Osteoblast (primary cell): ENCODE measurements around the gene NACA. TPM values are rescaled to one million over a fixed set of nuclear protein-coding genes. Genes with fewer than 3 reads are reported as not detected.
"Not testable (repeated sequence)": the region's sequence is repeated elsewhere in the genome, so short reads cannot be mapped to it uniquely, and the experiment has no call there.

Source experiments
- DNase-seq: peaks from one replicate; pipeline ENCODE4 v3.0.0; 2011; ENCODE audit warnings: low spot score, mixed read lengths; ENCODE audit not compliant: insufficient read length; ENCODE audit errors: missing footprints
- H2AFZ ChIP-seq: 2 replicates; pipeline ENCODE4 v1.6.0; 2011; ENCODE audit warnings: mild to moderate bottlenecking, low read length
- H3K27ac ChIP-seq: 2 replicates; pipeline ENCODE4 v1.5.1; 2011; ENCODE audit warnings: mild to moderate bottlenecking, low read depth, low read length, moderate library complexity
- H3K27me3 ChIP-seq: 2 replicates; pipeline ENCODE4 v1.6.0; 2012; ENCODE audit warnings: mild to moderate bottlenecking, control low read depth, inconsistent platforms, low read length, moderate library complexity; ENCODE audit not compliant: insufficient read depth
- H3K36me3 ChIP-seq: 2 replicates; pipeline ENCODE4 v1.5.1; 2011; ENCODE audit warnings: mild to moderate bottlenecking, low read length, control low read depth, moderate library complexity; ENCODE audit not compliant: insufficient read depth
- H3K4me1 ChIP-seq: 2 replicates; pipeline ENCODE4 v1.5.1; 2011; ENCODE audit warnings: mild to moderate bottlenecking, low read length, control low read depth, moderate library complexity; ENCODE audit not compliant: insufficient read depth
- H3K4me2 ChIP-seq: 2 replicates; pipeline ENCODE4 v1.6.0; 2011; ENCODE audit warnings: mild to moderate bottlenecking, low read length; ENCODE audit not compliant: insufficient read depth
- H3K4me3 ChIP-seq: fragments of 200-600 bp; sonication (generic); 3 replicates; pipeline ENCODE4 v1.5.1; 2012; ENCODE audit warnings: mild to moderate bottlenecking, low read length, inconsistent platforms; ENCODE audit not compliant: insufficient read depth
- H3K79me2 ChIP-seq: 2 replicates; pipeline ENCODE4 v1.6.0; 2012; ENCODE audit warnings: mild to moderate bottlenecking, low read length, control low read depth, inconsistent platforms; ENCODE audit not compliant: insufficient read depth
- H3K9me3 ChIP-seq: 2 replicates; pipeline ENCODE4 v1.5.1; 2011; ENCODE audit warnings: low read depth, low read length, control low read depth
- H4K20me1 ChIP-seq: 2 replicates; pipeline ENCODE4 v1.6.0; 2012; ENCODE audit warnings: mild to moderate bottlenecking, low read length, control low read depth; ENCODE audit not compliant: insufficient read depth
- total RNA-seq: library from RNA; depleted of rRNA; stranded (reverse); fragments of >200 nt; gene quantifications from 2 replicates; pipeline ENCODE4 v1.2.3, GENCODE V29; 2012
- TF ChIP-seq, protein P1 (sequence below): IDR thresholded peaks from 2 replicates; pipeline ENCODE4 v1.5.1; 2011; ENCODE audit warnings: mild to moderate bottlenecking, low read depth, low read length, moderate library complexity; ENCODE audit errors: extremely low read depth

Gene NACA
- total RNA-seq, 1 donor: 845 TPM

- no peak overlapping the region for H2AFZ ChIP-seq
- TF ChIP-seq, protein P1, sequence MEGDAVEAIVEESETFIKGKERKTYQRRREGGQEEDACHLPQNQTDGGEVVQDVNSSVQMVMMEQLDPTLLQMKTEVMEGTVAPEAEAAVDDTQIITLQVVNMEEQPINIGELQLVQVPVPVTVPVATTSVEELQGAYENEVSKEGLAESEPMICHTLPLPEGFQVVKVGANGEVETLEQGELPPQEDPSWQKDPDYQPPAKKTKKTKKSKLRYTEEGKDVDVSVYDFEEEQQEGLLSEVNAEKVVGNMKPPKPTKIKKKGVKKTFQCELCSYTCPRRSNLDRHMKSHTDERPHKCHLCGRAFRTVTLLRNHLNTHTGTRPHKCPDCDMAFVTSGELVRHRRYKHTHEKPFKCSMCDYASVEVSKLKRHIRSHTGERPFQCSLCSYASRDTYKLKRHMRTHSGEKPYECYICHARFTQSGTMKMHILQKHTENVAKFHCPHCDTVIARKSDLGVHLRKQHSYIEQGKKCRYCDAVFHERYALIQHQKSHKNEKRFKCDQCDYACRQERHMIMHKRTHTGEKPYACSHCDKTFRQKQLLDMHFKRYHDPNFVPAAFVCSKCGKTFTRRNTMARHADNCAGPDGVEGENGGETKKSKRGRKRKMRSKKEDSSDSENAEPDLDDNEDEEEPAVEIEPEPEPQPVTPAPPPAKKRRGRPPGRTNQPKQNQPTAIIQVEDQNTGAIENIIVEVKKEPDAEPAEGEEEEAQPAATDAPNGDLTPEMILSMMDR: no peak
- H3K27me3 ChIP-seq: no peaks in the 10 kb centered on the region
- no peak for DNase-seq
- H4K20me1 ChIP-seq: peaks cover 57% of the 10 kb centered on the region
- no peak overlapping the region for H3K4me3 ChIP-seq
- H3K4me1 ChIP-seq: peaks cover under 1% of the 10 kb centered on the region
- peaks cover 75% of the 10 kb centered on the region for H3K36me3 ChIP-seq
- no peak overlapping the region for H3K27ac ChIP-seq
- no peak overlapping the region for H3K4me2 ChIP-seq
- peaks cover 71% of the 10 kb centered on the region for H3K79me2 ChIP-seq
- H3K9me3 ChIP-seq: no peaks in the 10 kb centered on the region
Observed at GRCh38 chr12:56715798-56716197, 9.3 kb downstream of the NACA start.

DNA sequence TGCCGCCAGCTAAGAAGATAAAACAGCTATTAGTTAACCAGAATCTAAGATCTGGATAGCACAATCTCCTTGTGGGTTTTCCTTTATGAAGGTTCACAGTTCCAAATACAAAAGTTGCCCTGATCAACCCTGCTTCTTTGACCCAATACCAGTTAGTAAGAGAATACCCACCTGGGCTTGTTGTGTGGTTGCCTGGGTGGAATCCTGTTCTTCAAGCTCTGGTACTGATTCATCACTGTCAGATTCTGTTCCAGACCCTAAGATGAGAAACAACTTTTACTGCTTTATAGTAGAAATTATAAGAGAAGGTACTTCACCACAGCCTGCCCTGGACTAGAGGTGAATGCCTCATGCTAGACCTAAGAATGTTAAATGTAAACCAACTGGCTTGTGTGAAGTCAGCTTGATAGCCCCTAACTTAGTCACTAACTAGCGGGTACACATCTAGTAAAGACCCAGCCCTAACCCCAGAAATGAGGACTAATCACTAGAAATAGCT lies 10.6 kb downstream of the NACA start:
- H3K27me3 ChIP-seq: no peaks in the 10 kb centered on the region
- H3K4me2 ChIP-seq: no peak overlapping the region
- H3K27ac ChIP-seq: no peak overlapping the region
- H4K20me1 ChIP-seq: peaks cover 44% of the 10 kb centered on the region
- H3K4me1 ChIP-seq: no peaks in the 10 kb centered on the region
- TF ChIP-seq, protein P1: no peak
- H3K36me3 ChIP-seq: peaks cover 63% of the 10 kb centered on the region
- H3K4me3 ChIP-seq: no peak overlapping the region
- DNase-seq: no peak
- peaks cover 58% of the 10 kb centered on the region for H3K79me2 ChIP-seq
- H2AFZ ChIP-seq: no peak overlapping the region
- no peaks in the 10 kb centered on the region for H3K9me3 ChIP-seq

- Histone ChIP-seq H3K27ac (no peak overlapping the region), H3K4me2 (no peak overlapping the region), H2AFZ (no peak overlapping the region), H3K4me1 (no peaks in the 10 kb centered on the region), H3K27me3 (no peaks in the 10 kb centered on the region), H3K79me2 (peaks cover 47% of the 10 kb centered on the region), H3K4me3 (no peak overlapping the region), H3K9me3 (no peaks in the 10 kb centered on the region), H3K36me3 (peaks cover 54% of the 10 kb centered on the region), H4K20me1 (peaks cover 35% of the 10 kb centered on the region)
- TF ChIP-seq, protein P1: no peak
- DNase-seq: no peak
Observed at GRCh38 chr12:56713345-56713744, 11.8 kb downstream of the NACA start.

DNA sequence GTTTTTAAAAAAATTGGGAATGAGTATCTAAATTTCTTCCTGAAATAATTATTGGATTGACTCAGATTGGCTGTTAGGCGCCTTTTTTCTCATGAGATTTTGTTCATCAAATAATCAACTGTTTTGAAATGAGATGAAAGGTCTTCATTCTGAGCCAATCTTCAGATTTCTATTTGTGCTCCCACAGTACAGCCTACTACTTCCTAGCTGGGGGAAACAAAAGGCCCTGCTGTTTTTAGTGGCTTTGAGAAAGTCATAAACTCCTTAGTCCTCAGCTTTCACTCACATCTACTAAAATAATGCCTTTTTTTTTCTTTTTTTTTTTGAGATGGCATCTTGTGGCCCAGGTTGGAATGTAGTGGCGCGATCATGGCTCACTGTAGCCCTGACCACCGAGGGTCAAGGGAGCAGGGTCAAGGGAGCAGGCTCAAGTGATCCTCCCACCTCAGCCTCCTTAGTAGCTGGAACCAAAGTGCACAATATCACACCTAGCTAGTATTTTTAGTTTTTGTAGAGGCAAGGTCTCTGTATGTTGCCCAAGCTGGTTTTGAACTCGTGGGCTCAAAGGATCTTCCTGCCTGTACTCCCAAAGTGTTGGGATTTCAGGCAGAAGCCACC lies 15.2 kb downstream of the NACA start:
- TF ChIP-seq, protein P1: no peak
- H3K79me2 ChIP-seq: peaks cover 17% of the 10 kb centered on the region
- H3K4me2 ChIP-seq: no peak overlapping the region
- no peak overlapping the region for H3K27ac ChIP-seq
- H4K20me1 ChIP-seq: peaks cover 8% of the 10 kb centered on the region
- no peaks in the 10 kb centered on the region for H3K27me3 ChIP-seq
- no peaks in the 10 kb centered on the region for H3K9me3 ChIP-seq
- no peak overlapping the region for H3K4me3 ChIP-seq
- no peak for DNase-seq
- H3K36me3 ChIP-seq: peaks cover 40% of the 10 kb centered on the region
- no peaks in the 10 kb centered on the region for H3K4me1 ChIP-seq
- no peak overlapping the region for H2AFZ ChIP-seq

DNA sequence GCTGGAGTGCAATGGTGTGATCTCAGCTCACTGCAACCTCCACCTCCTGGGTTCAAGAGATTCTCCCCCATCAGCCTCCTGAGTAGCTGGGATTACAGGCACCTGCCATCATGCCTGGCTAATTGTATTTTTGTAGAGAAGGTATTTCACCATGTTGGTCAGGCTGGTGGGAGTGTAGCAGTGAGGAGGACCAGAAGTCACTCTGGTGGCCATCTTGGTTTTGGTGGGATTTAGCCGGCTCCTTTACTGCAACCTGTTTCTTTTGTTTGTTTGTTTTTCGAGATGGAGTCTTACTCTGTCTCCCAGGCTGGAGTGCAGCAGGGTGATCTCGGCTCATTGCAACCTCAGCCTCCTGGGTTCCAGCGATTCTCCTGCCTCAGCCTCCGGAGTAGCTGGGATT lies 20.6 kb downstream of the NACA start:
- not testable (repeated sequence) for H3K4me1 ChIP-seq, H3K9me3 ChIP-seq

More for the DNA sequence above, 20.6 kb downstream of the NACA start:
- not testable (repeated sequence) for H3K4me2 ChIP-seq, H4K20me1 ChIP-seq, H3K27ac ChIP-seq, DNase-seq, H3K79me2 ChIP-seq, H3K36me3 ChIP-seq, H3K27me3 ChIP-seq, H3K4me3 ChIP-seq, H2AFZ ChIP-seq
